Islet of Langerhans (tissue), 1 donor: ENCODE results near the gene UXS1.

Experiments
- FAIRE-seq: peaks from one replicate; lab custom pipeline; 2011; peaks lifted over from hg19 to GRCh38; lab: Jason Lieb, UNC

UXS1 gene

GRCh38 chr2:106189325-106189724 is 4.8 kb downstream of the UXS1 start:
- no peak for FAIRE-seq

GRCh38 chr2:106187273-106187891 is 6.7 kb downstream of the UXS1 start:
- no peak for FAIRE-seq

- no peak for FAIRE-seq
These were observed 8.5 kb downstream of the UXS1 start for GRCh38 chr2:106185475-106186184.

- FAIRE-seq, result no peak
These were observed 9.2 kb downstream of the UXS1 start for GRCh38 chr2:106184857-106185256.

GRCh38 chr2:106184394-106184793 is 9.7 kb downstream of the UXS1 start:
- no peak for FAIRE-seq

GRCh38 chr2:106183101-106183696 is 10.9 kb downstream of the UXS1 start:
- FAIRE-seq, result no peak

- no peak for FAIRE-seq
These were observed 13.0 kb downstream of the UXS1 start for GRCh38 chr2:106181064-106181463.

- no peak for FAIRE-seq
These were observed 13.5 kb downstream of the UXS1 start for GRCh38 chr2:106180602-106181001.

GRCh38 chr2:106178716-106179115 is 15.4 kb downstream of the UXS1 start:
- FAIRE-seq, result no peak

- FAIRE-seq, result no peak
These were observed 16.5 kb downstream of the UXS1 start for GRCh38 chr2:106177581-106177980.

- FAIRE-seq, result no peak
These were observed 17.5 kb downstream of the UXS1 start for GRCh38 chr2:106176446-106177099.

- no peak for FAIRE-seq
These were observed 18.8 kb downstream of the UXS1 start for GRCh38 chr2:106175086-106175850.

- FAIRE-seq, result no peak
These were observed 20.0 kb downstream of the UXS1 start for GRCh38 chr2:106174056-106174455.

- FAIRE-seq, result no peak
These were observed 21.5 kb downstream of the UXS1 start for GRCh38 chr2:106172649-106173048.

- no peak for FAIRE-seq
These were observed 25.4 kb downstream of the UXS1 start for GRCh38 chr2:106168657-106169056.

GRCh38 chr2:106167067-106167466 is 27.0 kb downstream of the UXS1 start:
- no peak for FAIRE-seq

GRCh38 chr2:106165561-106165960 is 28.5 kb downstream of the UXS1 start:
- FAIRE-seq, result no peak

- no peak for FAIRE-seq
These were observed 29.1 kb downstream of the UXS1 start for GRCh38 chr2:106165029-106165428.

GRCh38 chr2:106163948-106164545 is 30.1 kb downstream of the UXS1 start:
- FAIRE-seq, result no peak

- no peak for FAIRE-seq
These were observed 31.9 kb downstream of the UXS1 start for GRCh38 chr2:106161938-106162820.

GRCh38 chr2:106161341-106161740 is 32.8 kb downstream of the UXS1 start:
- no peak for FAIRE-seq
